HG02798 (cell line): ENCODE data around the gene TTLL9.
"Not testable (repeated sequence)": the region's sequence is repeated elsewhere in the genome, so short reads cannot be mapped to it uniquely, and the experiment has no call there.

ENCODE experiments used
- ATAC-seq: cut with Tn5 transposase; IDR thresholded peaks from one replicate; pipeline ENCODE4 v1.9.1; 2021; ENCODE audit warnings: mild to moderate bottlenecking; ENCODE audit not compliant: unreplicated experiment, poor library complexity

Gene TTLL9, protein sequence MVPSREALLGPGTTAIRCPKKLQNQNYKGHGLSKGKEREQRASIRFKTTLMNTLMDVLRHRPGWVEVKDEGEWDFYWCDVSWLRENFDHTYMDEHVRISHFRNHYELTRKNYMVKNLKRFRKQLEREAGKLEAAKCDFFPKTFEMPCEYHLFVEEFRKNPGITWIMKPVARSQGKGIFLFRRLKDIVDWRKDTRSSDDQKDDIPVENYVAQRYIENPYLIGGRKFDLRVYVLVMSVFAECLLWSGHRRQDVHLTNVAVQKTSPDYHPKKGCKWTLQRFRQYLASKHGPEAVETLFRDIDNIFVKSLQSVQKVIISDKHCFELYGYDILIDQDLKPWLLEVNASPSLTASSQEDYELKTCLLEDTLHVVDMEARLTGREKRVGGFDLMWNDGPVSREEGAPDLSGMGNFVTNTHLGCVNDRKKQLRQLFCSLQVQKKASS

DNA sequence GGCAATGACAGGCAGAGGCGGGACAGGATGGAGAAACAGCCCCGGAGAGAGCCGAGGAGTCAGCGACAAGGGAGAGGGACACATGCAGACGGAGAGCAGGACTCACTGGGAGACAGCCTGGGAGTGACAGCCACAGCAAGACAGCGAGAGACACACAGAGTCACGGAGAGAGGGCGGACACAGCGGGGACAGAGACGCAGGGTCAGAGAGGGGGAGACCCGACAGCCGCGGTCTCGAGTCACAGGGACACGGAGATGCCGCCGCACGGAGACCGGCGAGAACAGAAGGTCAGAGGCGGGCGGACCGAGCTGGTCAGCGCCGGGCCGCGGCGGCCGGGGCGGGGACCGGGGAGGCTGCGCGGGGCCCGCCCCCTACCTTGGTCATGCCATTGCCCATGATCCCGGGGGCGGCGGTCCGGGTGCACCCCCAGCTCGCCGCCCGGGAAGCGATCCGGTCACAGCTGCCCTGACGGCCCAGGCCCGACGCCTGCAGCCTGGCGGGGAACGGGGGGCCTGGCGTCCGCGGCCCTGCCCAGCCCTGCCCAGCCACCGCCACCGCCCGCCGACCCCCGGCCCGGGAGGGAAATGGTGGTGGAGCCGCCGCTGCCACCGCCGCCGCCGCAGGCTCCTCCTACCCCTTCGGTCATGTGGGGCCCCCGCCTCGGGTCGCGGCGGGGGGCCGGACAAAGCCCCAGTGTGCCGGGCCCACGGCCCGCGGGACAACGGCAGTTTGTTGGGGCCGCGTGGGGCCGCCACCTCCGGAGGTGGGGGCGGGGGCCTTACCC, at the start of gene TTLL9, which contains the start of gene DUSP15:
TTLL9 (plus strand) TSS at position 693 of the 784 bp plus-strand sequence. CDS start 493 bp downstream, outside the sequence.
DUSP15 (minus strand) TSS at position 586 of the 784 bp plus-strand sequence; CDS start at position 396, 190 bp downstream.
- peak; percentile 38 for ATAC-seq

GRCh38 chr20:31821427-31821826, 49.0 kb upstream of the TTLL9 start:
- ATAC-seq = no peak

DNA sequence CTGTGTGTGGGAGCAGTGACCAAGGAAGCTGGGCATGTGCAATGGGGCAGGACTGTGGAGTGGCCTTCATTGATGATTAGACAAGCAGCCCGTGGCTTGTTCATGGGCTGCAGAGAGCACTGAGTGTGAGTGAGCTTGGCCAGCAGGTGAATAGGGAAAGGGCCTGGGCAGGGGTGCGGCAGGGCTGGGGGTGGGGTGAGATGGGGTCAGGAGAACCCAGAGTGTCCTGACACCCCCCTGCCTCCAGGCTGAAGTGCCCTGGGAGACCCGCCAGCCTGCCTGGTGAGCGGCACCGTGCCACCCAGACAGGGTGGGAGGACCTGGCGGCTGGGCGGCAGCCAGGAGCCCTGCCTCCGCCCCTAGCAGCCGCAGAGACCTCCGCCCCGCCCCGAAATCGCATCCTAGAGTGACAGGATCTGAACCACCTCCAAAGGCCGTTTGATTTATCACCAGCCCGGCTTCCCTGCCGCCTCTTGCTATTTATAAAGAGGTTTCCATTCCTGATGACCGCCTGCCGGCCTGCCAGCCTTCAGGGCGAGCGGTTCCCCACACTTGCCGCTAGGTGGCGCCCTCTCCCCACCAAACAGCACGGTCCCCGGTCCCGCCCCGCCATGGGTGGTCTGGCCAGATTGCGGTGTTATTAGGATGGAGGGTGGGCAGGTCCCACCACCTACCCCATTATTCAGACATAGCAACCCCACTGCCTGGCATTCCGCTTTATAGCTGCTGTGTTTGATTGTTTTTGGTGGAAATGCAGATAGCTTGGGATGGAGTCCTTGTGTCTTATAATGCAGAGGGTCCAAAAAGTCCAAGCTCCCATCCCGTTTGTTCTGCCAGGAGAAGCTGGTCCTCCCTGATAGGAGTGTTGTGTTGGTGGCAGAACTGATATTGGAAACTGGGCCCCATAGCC, 47.8 kb upstream of the TTLL9 start:
- peak; percentile 71 for ATAC-seq

- no peak for ATAC-seq
These were observed 46.9 kb upstream of the TTLL9 start for GRCh38 chr20:31823360-31824124.

GRCh38 chr20:31824125-31824485, 46.3 kb upstream of the TTLL9 start:
- ATAC-seq = no peak

GRCh38 chr20:31824554-31825313, 45.7 kb upstream of the TTLL9 start:
- no peak for ATAC-seq

DNA sequence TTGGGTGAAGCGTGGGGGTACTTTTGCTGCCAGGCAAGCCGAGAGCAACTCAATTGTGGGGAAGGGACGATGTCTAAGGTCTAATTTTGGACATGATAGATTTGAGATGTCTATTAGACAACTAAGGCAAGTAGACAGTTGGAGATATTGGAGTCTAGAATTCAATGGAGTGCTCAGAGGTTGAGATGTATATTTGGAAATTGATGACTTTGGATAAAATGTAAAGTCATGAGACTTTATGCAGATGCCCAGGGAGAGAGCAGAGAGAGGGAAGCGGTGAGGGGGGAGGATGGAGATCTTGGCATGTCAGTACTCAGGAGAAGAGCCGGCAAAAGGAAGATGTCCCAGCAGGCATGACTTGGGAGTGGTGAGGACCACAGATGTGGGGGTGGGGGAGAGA, 44.4 kb upstream of the TTLL9 start:
- ATAC-seq = no peak

- ATAC-seq = no peak
These were observed 43.4 kb upstream of the TTLL9 start for GRCh38 chr20:31827059-31827458.

DNA sequence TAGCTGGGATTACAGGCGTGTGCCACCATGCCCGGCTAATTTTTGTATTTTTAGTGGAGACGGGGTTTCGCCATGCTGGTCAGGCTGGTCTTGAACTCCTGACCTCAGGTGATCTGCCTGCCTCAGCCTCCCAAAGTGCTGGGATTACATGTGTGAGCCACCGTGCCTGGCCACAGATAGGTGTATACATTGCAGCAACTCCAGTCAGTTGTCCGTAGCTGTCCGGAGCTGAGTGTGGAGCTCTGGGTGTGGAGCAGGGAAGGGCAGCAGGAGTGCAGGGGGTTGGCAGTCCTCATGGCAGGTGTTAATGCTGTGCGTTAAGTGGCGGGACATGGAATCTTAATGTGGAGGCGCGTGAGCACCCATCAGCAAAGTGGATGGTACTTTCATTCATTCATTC, 42.4 kb upstream of the TTLL9 start:
- not testable (repeated sequence) for ATAC-seq

- no peak for ATAC-seq
These were observed 40.7 kb upstream of the TTLL9 start for GRCh38 chr20:31829731-31830130.

GRCh38 chr20:31830406-31830981, 39.9 kb upstream of the TTLL9 start:
- ATAC-seq = no peak

- no peak for ATAC-seq
These were observed 39.2 kb upstream of the TTLL9 start for GRCh38 chr20:31831211-31831610.

DNA sequence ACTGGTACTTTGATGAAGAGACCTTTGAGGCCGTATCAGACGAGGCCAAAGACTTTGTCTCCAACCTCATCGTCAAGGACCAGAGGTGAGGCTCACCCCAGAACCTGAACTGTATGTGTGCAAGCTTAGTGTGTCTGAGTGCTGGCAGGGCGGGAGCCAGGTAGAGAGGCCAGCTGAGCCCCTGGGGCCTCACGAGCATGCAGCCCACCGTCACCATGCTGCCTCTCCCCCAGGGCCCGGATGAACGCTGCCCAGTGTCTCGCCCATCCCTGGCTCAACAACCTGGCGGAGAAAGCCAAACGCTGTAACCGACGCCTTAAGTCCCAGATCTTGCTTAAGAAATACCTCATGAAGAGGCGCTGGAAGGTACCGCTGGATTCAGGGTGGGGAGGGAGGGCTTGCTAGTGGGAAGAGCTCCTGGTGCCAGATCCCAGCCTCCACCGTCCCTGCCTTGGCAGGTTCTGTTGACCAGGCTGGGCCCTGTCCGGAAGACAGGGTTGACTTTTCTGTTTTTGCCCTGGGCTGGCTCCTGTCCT, 38.6 kb upstream of the TTLL9 start:
- ATAC-seq = no peak

DNA sequence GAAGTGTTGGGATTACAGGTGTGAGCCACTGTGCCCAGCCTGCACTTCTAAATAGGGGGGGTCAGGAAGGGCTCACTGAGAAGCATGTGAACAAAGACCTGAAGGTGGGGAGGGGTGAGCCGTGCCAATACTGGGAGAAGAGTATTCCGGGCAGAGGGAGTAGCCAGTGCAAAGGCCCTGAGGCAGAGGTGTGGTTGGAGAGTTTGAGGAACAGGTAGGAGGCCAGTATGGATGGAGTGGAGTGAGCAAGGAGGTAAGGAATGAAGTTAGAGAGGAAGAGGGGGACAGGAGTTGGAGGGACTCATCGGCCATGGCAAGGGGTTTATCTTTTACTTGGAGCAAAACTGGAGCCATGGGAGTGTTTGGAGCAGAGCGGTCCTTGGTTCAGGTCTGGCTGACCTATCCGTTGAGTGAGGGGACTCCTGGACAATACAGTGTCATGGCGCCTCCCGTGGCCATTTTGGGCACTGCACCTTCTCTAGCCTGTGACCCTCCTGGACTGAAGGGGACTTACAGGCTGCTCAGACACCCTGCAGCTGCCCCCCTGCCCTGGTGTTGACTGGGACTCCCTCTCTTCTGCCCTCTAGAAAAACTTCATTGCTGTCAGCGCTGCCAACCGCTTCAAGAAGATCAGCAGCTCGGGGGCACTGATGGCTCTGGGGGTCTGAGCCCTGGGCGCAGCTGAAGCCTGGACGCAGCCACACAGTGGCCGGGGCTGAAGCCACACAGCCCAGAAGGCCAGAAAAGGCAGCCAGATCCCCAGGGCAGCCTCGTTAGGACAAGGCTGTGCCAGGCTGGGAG, 37.1 kb upstream of the TTLL9 start:
- ATAC-seq = no peak

DNA sequence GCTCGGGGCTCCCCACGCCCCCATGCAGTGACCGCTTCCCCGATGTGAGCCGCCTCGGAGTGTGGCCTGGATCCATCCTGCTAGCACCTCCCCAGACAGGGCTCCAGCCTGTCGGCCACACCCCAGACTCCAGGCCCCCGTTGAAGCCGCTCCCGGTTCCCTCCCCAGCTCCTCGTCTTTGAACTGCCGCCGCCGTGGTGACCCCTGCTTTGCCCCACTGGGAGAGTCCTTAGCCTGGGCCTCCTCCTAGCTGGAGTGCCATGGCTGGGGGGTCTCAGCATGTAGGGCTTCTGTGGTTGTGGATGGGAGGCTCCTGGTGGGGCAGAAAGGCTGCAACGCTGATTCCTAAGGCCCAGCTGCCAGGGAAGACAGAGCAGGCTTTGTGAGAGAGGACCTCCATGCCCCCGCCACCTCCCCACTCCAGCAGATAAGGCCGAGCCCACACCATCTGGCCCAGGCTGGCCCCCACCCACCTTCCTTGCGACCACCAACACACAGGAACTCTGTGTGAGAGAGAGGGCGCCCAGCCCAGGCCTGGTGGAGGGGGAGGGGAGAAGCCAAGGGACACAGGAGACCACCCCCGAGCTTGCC, 36.4 kb upstream of the TTLL9 start:
- no peak for ATAC-seq

GRCh38 chr20:31835554-31835953, 34.9 kb upstream of the TTLL9 start:
- ATAC-seq = no peak
